Fibroblast of lung (primary cell): ENCODE data around the gene GGCT.

ENCODE experiments used
- EZH2 ChIP-seq: IDR thresholded peaks from 2 replicates; pipeline ENCODE4 v1.5.1; 2012; ENCODE audit warnings: low read length, control low read depth, mild to moderate bottlenecking; ENCODE audit errors: missing control alignments
- TF ChIP-seq, protein P1 (sequence below), 2 donors: IDR thresholded peaks in 1 of 2; conservative IDR thresholded peaks in 1 of 2; 1 replicate in 1 of 2; 2 replicates in 1 of 2; pipeline ENCODE4 v1.5.1; 2011 to 2012; ENCODE audit warnings: low read length in 2 of 2, control low read depth in 1 of 2, inconsistent platforms in 1 of 2, low read depth in 1 of 2, mild to moderate bottlenecking in 1 of 2

GRCh38 chr7:30493228-30493627 lies 11.4 kb downstream of the GGCT start:
- TF ChIP-seq, protein P1, sequence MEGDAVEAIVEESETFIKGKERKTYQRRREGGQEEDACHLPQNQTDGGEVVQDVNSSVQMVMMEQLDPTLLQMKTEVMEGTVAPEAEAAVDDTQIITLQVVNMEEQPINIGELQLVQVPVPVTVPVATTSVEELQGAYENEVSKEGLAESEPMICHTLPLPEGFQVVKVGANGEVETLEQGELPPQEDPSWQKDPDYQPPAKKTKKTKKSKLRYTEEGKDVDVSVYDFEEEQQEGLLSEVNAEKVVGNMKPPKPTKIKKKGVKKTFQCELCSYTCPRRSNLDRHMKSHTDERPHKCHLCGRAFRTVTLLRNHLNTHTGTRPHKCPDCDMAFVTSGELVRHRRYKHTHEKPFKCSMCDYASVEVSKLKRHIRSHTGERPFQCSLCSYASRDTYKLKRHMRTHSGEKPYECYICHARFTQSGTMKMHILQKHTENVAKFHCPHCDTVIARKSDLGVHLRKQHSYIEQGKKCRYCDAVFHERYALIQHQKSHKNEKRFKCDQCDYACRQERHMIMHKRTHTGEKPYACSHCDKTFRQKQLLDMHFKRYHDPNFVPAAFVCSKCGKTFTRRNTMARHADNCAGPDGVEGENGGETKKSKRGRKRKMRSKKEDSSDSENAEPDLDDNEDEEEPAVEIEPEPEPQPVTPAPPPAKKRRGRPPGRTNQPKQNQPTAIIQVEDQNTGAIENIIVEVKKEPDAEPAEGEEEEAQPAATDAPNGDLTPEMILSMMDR (conservative IDR thresholded peaks at IDR 0.05 in 1 of 2, IDR thresholded peaks at IDR 0.05 in 1 of 2; ENCODE audit: low read depth in 1 of 2, low read length in 2 of 2) = no peak
- no peak for TF ChIP-seq EZH2
